DND-41 (cell line): ENCODE data around the gene GUCA1A.

Experiments used
- CTCF ChIP-seq: IDR thresholded peaks from 2 replicates; pipeline ENCODE4 v1.5.1; 2012; ENCODE audit warnings: borderline replicate concordance, low read length, moderate library complexity, mild to moderate bottlenecking; ENCODE audit not compliant: poor library complexity, severe bottlenecking; ENCODE audit errors: extremely low read depth
- EZH2 ChIP-seq: IDR thresholded peaks from 3 replicates; pipeline ENCODE4 v1.6.1; 2012; ENCODE audit warnings: borderline replicate concordance, low read depth, mild to moderate bottlenecking, moderate library complexity, low read length, inconsistent platforms; ENCODE audit not compliant: severe bottlenecking

GRCh38 chr6:42188406-42188805 is 15.2 kb downstream of the GUCA1A start:
- TF ChIP-seq CTCF (no peak), EZH2 (no peak)
